Myocyte (in vitro differentiated cells): Measurements from ENCODE around the gene AUTS2. TPM values are rescaled to one million over a fixed set of nuclear protein-coding genes. Genes with fewer than 3 reads are reported as not detected.

ENCODE experiments used
- DNase-seq: peaks from one replicate; pipeline ENCODE4 v3.0.0-alpha.2; 2012; ENCODE audit warnings: low read depth
- total RNA-seq: library from RNA; depleted of rRNA; stranded (reverse); fragments of >200 nt; gene quantifications from 2 replicates; pipeline ENCODE4 v1.2.3, GENCODE V29; 2014

AUTS2 gene
- total RNA-seq, 1 donor from 2014 or later = 4.4 TPM

DNA sequence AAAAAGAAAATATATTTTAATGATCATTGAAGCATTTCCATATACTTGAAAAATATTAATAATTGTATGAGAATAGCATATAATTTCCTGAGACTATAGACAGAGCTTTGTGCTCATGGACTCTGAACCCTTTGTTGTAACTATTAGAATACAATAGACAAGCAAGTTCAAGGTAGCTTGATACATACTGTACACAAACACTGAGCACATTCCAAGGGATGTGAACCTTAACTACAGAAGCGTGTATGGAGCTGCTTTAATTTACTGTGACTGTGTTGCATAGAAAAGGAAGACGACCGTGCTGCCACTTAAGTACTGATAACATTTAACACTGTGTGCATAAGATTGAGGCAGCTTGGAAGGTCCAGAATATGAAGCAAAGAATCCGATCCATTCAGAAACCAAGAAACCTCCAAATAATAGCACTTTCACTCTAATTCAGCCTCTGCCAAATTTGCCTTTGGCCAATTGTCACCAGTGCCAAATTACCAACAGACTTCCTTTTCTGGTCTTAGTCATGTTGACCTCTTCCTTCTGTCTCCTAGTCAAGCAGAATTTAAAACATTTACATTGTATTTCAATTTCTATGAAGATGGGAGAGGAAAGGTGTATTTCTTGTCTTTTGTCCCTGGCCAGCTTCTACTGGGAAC, 967.6 kb downstream of the AUTS2 start:
- no peak for DNase-seq

DNA sequence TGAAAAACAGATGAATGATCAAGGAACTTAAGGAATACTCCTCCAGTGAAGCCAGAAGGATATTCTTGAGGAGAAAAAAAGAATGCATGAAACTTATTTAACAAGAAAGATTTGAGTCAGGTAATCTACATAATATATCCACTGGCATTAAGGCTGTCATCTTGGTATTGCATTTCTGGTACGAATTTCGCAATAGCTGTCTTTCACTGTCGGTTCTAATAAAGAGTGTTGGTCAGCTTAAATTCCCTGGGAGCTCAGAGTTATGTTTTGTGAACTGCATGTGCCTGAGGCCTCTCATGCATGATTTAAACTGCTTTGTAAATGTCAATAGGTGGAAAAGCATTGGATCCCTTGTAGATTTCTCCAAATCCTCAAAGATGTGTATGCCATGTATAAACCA, 968.4 kb downstream of the AUTS2 start:
- DNase-seq = no peak

DNA sequence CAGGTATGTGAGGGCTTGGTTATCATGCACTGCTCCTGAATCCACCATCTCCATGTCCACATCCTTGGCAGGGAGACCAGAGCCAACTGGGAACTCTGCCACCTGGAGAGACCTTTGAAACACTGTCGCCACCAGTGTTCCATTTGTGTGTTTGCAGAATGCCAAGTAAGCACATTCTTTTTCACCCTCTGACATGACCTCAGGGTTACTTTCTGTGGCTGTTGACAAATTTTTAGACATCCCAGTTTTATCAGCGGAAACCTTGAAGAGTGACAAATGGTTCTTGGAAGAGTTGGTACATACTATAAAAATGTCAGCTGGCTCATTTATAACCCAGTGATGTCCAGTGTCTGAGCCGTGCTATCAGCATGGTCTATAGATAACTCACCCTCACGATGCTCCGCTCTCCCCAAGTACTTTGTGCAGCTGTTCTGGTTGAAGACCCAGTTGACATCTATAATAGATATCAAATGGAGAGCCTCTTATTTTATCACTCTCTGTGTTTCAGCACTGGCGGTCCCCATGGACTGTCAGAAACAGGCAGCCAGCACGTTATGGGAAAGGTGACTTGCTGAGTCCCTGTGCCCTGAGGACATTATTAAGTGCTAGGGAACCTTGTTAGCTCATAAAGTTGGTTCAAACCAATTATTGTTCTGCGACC, 970.5 kb downstream of the AUTS2 start:
- DNase-seq = peak; percentile 52

DNA sequence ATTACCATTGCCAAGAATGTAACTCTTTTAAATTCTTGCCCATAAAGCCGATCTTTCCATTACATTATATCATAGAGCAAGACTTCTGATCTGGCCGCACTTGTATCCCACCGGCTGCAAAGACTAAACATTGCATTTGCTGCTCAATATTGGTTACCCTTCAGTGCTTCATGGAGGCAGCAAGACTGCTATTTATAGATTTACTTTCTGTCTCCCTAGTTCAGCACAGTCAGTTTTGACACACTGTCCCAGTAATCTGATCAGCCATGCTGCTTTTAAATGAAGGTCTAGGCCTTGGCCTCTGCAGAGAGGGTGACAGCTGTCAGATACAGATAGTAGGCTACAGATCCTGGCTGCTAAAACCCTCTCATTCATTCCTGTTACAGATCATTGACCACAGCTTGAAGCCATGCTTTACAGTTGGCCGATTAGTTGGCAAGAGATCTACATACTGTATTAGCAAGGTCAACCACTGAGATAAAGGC, 971.1 kb downstream of the AUTS2 start:
- DNase-seq = peak; percentile 65

- DNase-seq = no peak
These were observed 971.8 kb downstream of the AUTS2 start for GRCh38 chr7:70570029-70570428.

DNA sequence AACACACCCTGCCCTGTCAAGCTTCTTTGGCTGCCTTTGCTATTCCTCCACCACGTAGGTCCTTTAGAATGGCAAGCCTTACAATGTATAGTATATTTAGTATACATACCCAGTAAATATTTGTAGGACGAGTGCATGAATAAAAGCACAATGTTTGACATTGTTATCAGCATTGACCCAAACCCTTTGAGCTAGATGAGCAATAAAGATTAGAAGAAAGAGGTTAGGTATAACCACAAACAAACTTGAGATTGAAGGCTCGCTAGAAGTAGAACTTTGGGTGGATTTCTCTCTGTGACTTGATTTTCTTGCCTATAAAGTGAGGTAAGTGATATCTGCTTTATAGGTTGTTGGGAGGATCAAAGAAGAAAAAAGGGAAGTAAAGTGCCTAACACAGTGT, 972.7 kb downstream of the AUTS2 start:
- no peak for DNase-seq

- no peak for DNase-seq
These were observed 973.2 kb downstream of the AUTS2 start for GRCh38 chr7:70571403-70571934.

DNA sequence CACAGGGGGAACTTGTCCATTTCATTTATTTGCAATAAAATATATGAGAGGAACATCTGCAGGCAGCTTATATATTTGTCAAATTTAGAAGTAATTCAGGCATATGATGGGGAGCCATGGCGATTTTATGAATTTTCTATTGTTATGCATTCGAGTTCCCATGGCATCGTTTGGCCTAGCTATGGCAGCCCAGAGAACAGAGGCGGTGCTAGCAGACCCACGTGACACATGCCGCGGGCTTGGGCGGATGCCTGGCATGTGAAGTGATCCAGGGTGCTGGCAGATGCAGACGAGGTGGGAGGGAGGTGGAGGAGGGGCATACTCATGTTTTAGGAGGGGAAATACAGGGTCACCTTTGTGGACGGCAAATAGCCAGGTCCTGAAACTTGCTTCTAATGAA, 973.7 kb downstream of the AUTS2 start:
- no peak for DNase-seq

DNA sequence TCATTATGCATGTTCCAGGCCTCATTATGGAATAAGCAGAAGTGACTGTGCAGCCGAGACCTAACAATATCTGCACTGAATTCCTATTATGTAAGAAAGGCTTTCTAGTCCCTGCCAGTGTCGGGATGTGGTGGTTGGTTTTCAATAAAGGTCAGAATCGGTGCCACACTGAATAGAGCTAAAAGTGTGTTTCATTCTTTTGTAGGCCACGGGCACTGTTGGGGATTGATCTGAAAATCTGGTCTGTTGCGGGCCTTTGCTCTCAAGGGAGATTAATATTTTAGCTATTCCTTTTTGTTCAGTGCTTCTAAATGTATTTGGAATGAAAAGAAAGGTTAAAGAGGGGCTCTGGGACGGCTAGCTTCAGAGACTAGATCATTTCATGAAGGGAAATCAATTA, 974.3 kb downstream of the AUTS2 start:
- no peak for DNase-seq

DNA sequence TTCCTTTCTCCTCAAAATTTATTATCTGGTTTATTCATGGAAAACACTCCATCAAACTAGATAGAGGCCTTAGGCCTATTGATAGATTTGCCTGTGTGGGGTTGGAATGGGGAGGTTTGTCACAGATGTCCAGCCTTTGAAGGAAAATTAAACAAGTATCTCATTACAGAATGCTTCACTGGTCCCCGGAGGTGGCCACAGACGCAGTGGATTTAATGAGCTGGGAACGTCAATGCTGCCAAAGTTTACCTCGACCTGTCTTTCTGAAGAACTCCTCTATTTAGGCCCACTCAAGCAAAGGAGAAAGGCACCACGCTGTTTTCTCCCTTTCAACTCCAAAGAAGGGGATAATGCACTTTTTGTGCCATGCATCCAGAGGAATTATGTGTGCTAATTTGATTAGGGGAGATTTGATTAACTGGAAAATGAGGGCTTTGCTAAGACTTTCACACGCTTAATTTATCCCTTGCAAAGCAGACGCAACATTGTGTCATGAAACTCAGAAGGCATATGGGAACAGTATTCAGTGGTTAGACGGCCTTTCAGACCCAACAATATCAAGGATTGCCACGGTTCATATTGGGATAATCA, 974.9 kb downstream of the AUTS2 start:
- no peak for DNase-seq

GRCh38 chr7:70573696-70574095, 975.4 kb downstream of the AUTS2 start:
- DNase-seq = no peak

- DNase-seq = no peak
These were observed 976.1 kb downstream of the AUTS2 start for GRCh38 chr7:70574314-70574834.

- DNase-seq = no peak
These were observed 976.9 kb downstream of the AUTS2 start for GRCh38 chr7:70574970-70575799.

DNA sequence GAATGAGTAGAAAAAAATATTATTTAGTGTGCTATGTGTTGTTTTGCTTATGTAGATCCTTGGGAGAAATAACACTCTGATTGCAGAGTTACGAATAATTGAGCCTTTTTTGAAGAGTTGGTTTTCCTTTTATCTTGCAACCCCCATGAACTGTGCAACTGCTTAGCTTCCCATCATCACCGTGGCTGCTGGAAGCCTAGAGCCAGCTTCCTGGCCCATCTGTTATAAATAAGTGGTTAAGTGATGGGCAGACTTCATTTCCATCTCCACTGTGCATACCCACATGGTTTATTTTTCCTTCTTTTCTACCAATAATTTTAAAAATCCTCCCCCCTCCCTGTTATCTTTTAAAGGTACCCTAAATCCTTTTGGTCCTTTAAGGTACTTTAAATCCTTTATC, 978.8 kb downstream of the AUTS2 start:
- no peak for DNase-seq

GRCh38 chr7:70578131-70578530, 979.9 kb downstream of the AUTS2 start:
- DNase-seq = no peak

- DNase-seq = no peak
These were observed 981.3 kb downstream of the AUTS2 start for GRCh38 chr7:70579397-70580097.

- no peak for DNase-seq
These were observed 981.9 kb downstream of the AUTS2 start for GRCh38 chr7:70580161-70580560.

DNA sequence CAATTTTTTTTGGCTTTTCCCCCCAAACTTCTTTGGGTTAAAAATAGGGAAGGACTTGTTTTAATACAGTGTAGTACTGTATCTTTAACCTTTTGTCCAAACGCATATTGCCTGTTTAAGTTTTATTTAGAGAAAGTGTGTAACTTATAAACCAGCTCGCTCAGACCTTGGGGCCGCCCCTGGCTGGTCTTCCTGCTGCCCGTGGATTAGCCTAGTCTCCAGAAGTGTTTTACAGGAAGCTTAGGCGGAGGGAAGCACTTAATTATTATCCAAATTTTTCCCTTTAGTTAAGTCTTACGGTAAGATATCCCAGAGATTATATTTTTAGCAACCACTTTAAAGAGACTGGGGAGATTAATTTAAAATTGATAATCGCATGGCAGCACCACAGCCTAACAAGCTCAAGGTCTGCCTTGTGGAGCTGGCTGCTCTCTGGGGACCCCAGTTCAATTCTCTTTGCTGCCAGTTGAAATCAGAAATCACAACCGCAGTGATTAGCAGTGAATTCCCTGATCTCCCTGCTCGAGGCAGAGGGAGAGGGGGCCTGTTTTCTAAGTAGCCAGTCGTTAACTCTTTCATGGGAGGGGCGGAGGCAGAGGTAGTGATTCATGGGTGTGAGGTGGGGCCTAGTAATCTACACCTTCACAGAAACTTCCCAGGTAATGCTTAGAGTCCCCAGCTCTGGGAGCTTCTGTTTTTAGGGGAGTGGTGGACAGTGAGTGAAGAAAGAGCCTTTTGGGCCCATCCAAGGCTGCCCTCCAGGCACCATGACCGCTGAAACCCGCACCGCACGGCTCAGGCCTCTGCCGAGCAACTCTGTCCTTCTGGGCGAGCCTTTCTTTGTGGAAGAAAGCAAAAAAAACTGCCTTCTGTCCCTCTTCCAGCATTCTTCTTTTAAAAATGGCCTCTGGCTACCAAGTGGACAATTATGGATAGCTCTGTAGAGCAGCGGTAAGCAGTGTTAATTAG, 984.9 kb downstream of the AUTS2 start:
- DNase-seq = no peak
